CD4-positive, alpha-beta T cell (primary cell): Measurements from ENCODE around the gene KHNYN. TPM values are rescaled to one million over a fixed set of nuclear protein-coding genes. Genes with fewer than 3 reads are reported as not detected.

Experiments used
- ATAC-seq: fragments of 200-7000 bp; cut with Tn5 transposase; one replicate; pipeline ENCODE4 v1.10.0; 2022; ENCODE audit warnings: mild to moderate bottlenecking; ENCODE audit not compliant: poor library complexity
- CTCF ChIA-PET: fragments of 350-600 bp; sonication (Branson Sonifier 250); formaldehyde crosslinking; loops from one replicate; lab custom pipeline; 2021; ENCODE audit warnings: antibody characterized with exemption, inconsistent platforms; lab: Charles Lee
- POLR2A ChIA-PET: fragments of 350-600 bp; sonication (Branson Sonifier 250); formaldehyde crosslinking; loops from one replicate; lab custom pipeline; 2021; ENCODE audit warnings: antibody characterized with exemption, inconsistent platforms; lab: Charles Lee
- DNase-seq, 14 experiments: peaks; one replicate each; pipeline ENCODE4 v3.0.0-alpha.2; 2013 to 2020; ENCODE audit warnings: mixed read lengths in 2 of 14
- H3K27ac ChIP-seq, 2 donors: one replicate each; pipeline versions ENCODE4 v1.5.1 to v1.7.0; 2013; ENCODE audit warnings: low read length in 2 of 2, low read depth in 1 of 2, mild to moderate bottlenecking in 1 of 2
- H3K27me3 ChIP-seq, 2 experiments: 1 replicate in 1 of 2; 2 replicates in 1 of 2; pipeline versions ENCODE4 v1.6.1 to v1.7.0; 2013; ENCODE audit warnings: low read length in 2 of 2, control low read depth in 1 of 2, mild to moderate bottlenecking in 1 of 2, moderate library complexity in 1 of 2; ENCODE audit not compliant: insufficient read depth in 2 of 2, control insufficient read depth in 1 of 2
- H3K36me3 ChIP-seq: one replicate; pipeline ENCODE4 v1.6.1; 2013; ENCODE audit warnings: low read length, control low read depth; ENCODE audit not compliant: insufficient read depth
- H3K4me1 ChIP-seq: one replicate; pipeline ENCODE4 v1.6.1; 2013; ENCODE audit warnings: low read length, control low read depth; ENCODE audit not compliant: insufficient read depth
- H3K4me3 ChIP-seq: one replicate; pipeline ENCODE4 v1.5.1; 2013; ENCODE audit warnings: mild to moderate bottlenecking, low read length, moderate library complexity
- H3K9me3 ChIP-seq, 2 experiments: 1 replicate in 1 of 2; 2 replicates in 1 of 2; pipeline versions ENCODE4 v1.6.1 to v1.7.0; 2013; ENCODE audit warnings: low read length in 2 of 2, mild to moderate bottlenecking in 2 of 2, control low read depth in 1 of 2, moderate library complexity in 1 of 2; ENCODE audit not compliant: control insufficient read depth in 1 of 2, insufficient read depth in 1 of 2
- H3K27ac Mint-ChIP-seq: one replicate; pipeline ENCODE4 v1.8.0; 2020; ENCODE audit warnings: mixed read lengths
- H3K27me3 Mint-ChIP-seq: one replicate; pipeline ENCODE4 v1.8.0; 2021; ENCODE audit warnings: mixed read lengths
- H3K36me3 Mint-ChIP-seq: one replicate; pipeline ENCODE4 v1.8.0; 2021; ENCODE audit warnings: low read depth, mixed read lengths
- H3K4me1 Mint-ChIP-seq: one replicate; pipeline ENCODE4 v1.8.0; 2021; ENCODE audit warnings: low read depth, mixed read lengths
- H3K4me3 Mint-ChIP-seq: one replicate; pipeline ENCODE4 v1.8.0; 2020; ENCODE audit warnings: mild to moderate bottlenecking, mixed read lengths
- H3K9me3 Mint-ChIP-seq: one replicate; pipeline ENCODE4 v1.8.0; 2020; ENCODE audit warnings: mixed read lengths
- CTCF ChIP-seq: fragments of 200-600 bp; IDR thresholded peaks from one replicate; pipeline ENCODE4 v1.8.0; 2022; ENCODE audit warnings: antibody characterized with exemption, mild to moderate bottlenecking
- intact Hi-C, 2 experiments: fragments of 100-400 bp; cut with DNase I in 1 of 2; cut with micrococcal nuclease in 1 of 2; formaldehyde crosslinking; loops; one replicate each; pipeline versions ENCODE4 v1.15.1 to v1.9.0; 2023 to 2025; cut with DNase I, micrococcal nuclease
- total RNA-seq, 174 experiments: library from RNA in 2 of 174; stranded (reverse) in 2 of 174; gene quantifications; one replicate each; pipeline ENCODE4 v1.2.3 and lab custom pipeline; 2021 to 2026

KHNYN gene
- total RNA-seq, 2 experiments from 2014 or later = 170 to 173 TPM

DNA sequence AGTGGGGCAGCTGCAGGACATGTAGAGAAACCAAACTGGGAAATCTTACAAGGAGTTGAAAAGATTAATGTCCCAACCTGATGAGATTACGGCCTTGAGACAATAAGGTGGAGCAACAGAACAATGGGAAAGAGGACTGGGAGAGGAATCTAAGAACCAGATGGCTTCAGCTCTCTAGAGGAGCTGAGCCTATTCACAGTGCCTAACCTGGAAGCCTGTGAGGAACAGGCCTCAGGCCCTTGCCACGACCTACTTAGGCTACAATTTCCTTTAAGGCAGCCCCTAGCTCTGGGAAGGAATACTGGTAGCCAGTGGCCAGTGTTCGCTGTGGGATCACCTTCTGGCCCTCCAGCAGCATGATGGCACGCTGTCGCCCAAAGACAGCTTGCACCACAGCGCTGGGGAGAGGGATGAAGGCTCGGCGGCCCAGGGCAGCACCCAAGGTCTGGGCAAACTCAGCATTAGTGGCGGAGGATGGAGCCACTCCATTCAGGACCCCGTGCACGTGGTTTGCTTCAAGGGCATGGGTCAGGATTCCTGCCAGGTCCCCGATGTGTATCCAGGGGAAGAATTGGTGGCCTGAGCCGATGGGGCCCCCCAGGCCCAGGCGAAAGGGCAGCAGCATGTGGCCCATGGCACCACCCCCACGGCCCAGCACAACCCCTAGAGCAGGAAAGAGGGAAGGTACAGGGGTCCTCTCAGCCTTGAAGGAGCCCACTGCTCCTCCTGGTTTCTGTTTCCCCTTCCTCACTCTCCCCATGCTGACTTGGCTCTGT lies 10.3 kb downstream of the KHNYN start:
- peak overlapping the region; percentile 82 for H3K4me3 Mint-ChIP-seq
- intact Hi-C loops = loop anchor here in 1 of 2 experiments (5.0 to 10.0 kb wide), 4 partner anchors 208 to 1135 kb away; partner anchors contain the start of genes AP1G2, BCL2L2, DCAF11 and GMPR2
- peaks cover 46% of the 10 kb centered on the region for H3K4me1 ChIP-seq

DNA sequence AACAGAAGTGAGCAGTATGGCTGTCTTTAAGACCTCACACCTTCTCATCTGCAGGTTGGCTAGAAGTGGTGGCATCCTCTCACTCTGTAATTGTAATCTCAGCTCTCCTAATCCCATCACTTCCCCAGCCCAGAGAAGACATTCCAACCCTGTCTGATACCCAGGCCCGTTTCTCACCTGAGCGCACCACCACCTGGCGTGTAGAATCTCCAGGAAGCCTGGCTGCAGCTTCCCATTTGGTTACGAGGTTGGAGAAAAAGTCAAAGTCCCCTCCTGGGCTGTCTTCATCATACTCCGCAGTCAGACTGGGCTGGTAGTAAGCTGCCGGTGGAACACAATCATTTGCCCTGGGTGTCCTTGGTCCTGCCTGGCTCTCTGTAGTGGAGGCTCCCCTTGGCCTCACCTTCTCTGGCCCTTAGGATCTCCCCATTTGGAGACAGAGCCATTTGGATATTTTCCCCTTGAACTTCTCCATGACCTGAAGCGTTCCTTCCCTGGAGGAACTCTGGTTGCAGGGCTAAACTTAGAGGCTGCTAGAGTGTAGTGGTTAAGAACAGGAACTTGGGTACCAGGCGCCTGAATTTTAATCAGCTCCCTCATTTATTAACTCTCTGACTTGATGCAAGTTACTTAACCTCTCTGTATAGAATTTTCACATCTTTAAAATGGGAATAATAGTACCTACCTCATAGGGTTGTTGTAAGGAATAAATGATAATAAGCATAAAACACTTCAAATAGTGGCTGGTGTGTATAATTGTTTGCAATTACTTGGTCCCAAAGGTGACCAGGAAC lies 11.0 kb downstream of the KHNYN start:
- H3K4me1 ChIP-seq = peaks cover 46% of the 10 kb centered on the region
- Mint-ChIP-seq H3K36me3 (peaks cover 70% of the 10 kb centered on the region), H3K9me3 (no peaks in the 10 kb centered on the region), H3K4me1 (peaks cover 69% of the 10 kb centered on the region), H3K4me3 (peak overlapping the region; percentile 88), H3K27me3 (no peaks in the 10 kb centered on the region), H3K27ac (peak overlapping the region; percentile 90)
- H3K27me3 ChIP-seq = no peaks in the 10 kb centered on the region
- H3K36me3 ChIP-seq = peaks cover 58% of the 10 kb centered on the region
- H3K4me3 ChIP-seq = no peak overlapping the region
- ChIA-PET POLR2A (interaction anchor here (1.6 to 4.9 kb wide), 4 partner anchors 10 to 1119 kb away, joined by 5 to 116 read pairs (median 16); partner anchors contain the start of genes ADCY4, CBLN3, KHNYN and PABPN1), CTCF (interaction anchor here (1.3 to 2.3 kb wide), 3 partner anchors 9 to 199 kb away, joined by 4 to 21 read pairs (median 6); partner anchors contain the start of genes CBLN3, KHNYN and TINF2)
- peak overlapping the region in 1 of 2 donors; percentile 99 for H3K27ac ChIP-seq
- DNase-seq (no peak), ATAC-seq (no peak)
- no peak for TF ChIP-seq CTCF
- intact Hi-C loops = loop anchor here in 1 of 2 experiments (5.0 to 10.0 kb wide), 3 partner anchors 209 to 1136 kb away; partner anchors contain the start of genes AP1G2, BCL2L2, GMPR2 and NEDD8
- H3K9me3 ChIP-seq = no peaks in the 10 kb centered on the region

More for the DNA sequence above, 10.3 kb downstream of the KHNYN start:
- no peaks in the 10 kb centered on the region for H3K27me3 Mint-ChIP-seq
- peaks cover 63% of the 10 kb centered on the region for H3K36me3 ChIP-seq
- ChIA-PET POLR2A (interaction anchor here (1.6 to 4.9 kb wide), 2 partner anchors 10 to 107 kb away, joined by 6 to 116 read pairs; partner anchors contain the start of genes CBLN3 and KHNYN), CTCF (interaction anchor here (1.1 kb wide), 1 partner anchor 107 kb away, joined by 3 read pairs; no protein-coding TSS in a partner anchor)
- DNase-seq (peak in 1 of 14 experiments; percentile 25), ATAC-seq (no peak)
- H3K36me3 Mint-ChIP-seq = peaks cover 77% of the 10 kb centered on the region
- H3K27ac Mint-ChIP-seq = peak overlapping the region; percentile 26
- peaks cover 77% of the 10 kb centered on the region for H3K4me1 Mint-ChIP-seq
- H3K27ac ChIP-seq = no peak overlapping the region
- no peaks in the 10 kb centered on the region for H3K9me3 ChIP-seq
- TF ChIP-seq CTCF = no peak
- no peaks in the 10 kb centered on the region for H3K9me3 Mint-ChIP-seq
- H3K27me3 ChIP-seq = no peaks in the 10 kb centered on the region
- no peak overlapping the region for H3K4me3 ChIP-seq

DNA sequence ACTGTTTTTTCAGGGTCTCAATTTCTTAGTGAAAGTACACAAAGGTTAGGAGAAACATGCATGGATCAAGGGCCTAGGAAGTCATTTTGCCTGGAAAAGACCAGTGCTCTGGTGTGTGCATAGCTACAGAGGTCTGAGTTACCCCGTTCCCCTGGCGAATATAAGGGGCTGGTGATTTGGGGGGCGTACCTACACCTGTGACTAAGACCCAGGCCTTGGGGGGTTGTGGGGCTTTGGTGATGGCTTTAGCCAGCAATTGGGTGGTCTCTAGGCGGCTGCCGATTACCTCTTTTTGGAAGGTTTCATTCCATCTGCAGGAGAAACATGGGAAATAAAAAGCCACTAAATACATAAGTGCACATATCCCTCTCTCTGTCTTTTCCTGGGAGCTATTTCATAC lies 11.7 kb downstream of the KHNYN start:
- ChIA-PET CTCF (interaction anchor here (0.8 to 2.3 kb wide), 6 partner anchors 8 to 200 kb away, joined by 3 to 21 read pairs (median 5); partner anchors contain the start of genes CBLN3, KHNYN and TINF2), POLR2A (interaction anchor here (0.6 to 4.9 kb wide), 11 partner anchors 11 to 1120 kb away, joined by 3 to 116 read pairs (median 5); partner anchors contain the start of genes ADCY4, CBLN3, CHMP4A and CIDEB)
- Histone ChIP-seq H3K9me3 (no peaks in the 10 kb centered on the region), H3K36me3 (peaks cover 51% of the 10 kb centered on the region), H3K27me3 (no peaks in the 10 kb centered on the region), H3K27ac (peak overlapping the region; percentile 93 to 99), H3K4me1 (peaks cover 42% of the 10 kb centered on the region), H3K4me3 (peak overlapping the region; percentile 88)
- Mint-ChIP-seq H3K36me3 (peaks cover 64% of the 10 kb centered on the region), H3K4me1 (peaks cover 63% of the 10 kb centered on the region), H3K27ac (peak overlapping the region; percentile 90), H3K4me3 (peak overlapping the region; percentile 88), H3K27me3 (no peaks in the 10 kb centered on the region), H3K9me3 (no peaks in the 10 kb centered on the region)
- intact Hi-C loops = loop anchor here in 1 of 2 experiments (5.0 to 10.0 kb wide), 3 partner anchors 209 to 1137 kb away; partner anchors contain the start of genes AP1G2, BCL2L2, GMPR2 and NEDD8
- TF ChIP-seq CTCF = no peak
- no peak for DNase-seq
- ATAC-seq = no peak
